ENCODE measurements around the gene CFAP47.
"Not testable (repeated sequence)": the region's sequence is repeated elsewhere in the genome, so short reads cannot be mapped to it uniquely, and the experiment has no call there.

Gene CFAP47

DNA sequence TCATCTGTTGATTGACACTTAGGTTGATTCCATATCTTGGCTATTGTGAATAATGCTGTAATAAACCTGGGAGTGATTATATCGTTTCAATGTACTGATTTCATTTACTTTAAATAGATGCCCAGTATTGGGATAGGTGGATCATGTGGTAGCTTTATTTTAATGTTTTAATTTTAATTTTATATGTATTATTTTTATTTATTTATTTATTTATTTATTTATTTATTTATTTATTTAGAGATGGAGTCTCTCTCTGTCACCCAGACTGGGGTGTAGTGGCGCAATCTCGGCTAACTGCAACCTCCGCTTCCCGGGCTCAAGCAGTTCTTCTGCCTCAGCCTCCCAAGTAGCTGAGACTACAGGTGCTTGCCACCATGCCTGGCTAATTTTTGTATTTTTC lies 155.5 kb downstream of the CFAP47 start:
- not testable (repeated sequence) for H3K9me3 ChIP-seq (ENCODE audit: low read length); H3K4me3 ChIP-seq (ENCODE audit: low read depth in 1 of 2, low read length in 2 of 2); H3K27me3 ChIP-seq (ENCODE audit: control insufficient read depth in 1 of 2, insufficient read depth in 2 of 2, low read length in 2 of 2); H3K4me1 ChIP-seq (ENCODE audit: insufficient read depth, low read length); H3K9ac ChIP-seq (ENCODE audit: low read length); H3K36me3 ChIP-seq (ENCODE audit: insufficient read depth, low read length); H3K27ac ChIP-seq (ENCODE audit: low read depth, low read length)

DNA sequence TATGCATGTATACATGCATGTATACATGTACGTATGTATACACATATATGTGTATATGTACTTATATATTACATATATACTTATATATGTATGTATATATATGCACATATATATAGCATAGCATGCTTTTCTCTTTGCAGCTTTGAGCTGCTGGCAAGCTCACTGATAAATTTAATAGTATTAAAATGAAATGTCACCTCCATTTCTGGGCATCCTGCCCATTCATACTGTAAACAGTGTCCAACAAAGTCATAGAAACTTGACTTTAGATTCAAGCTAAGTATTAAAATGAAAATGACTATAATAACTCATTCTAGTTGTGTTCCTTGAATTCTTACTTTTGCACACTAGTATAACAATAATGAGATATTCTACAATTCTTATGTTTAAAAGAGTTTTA lies 163.7 kb downstream of the CFAP47 start:
- H3K9me3 ChIP-seq (ENCODE audit: low read length) = no peaks in the 10 kb centered on the region
- no peak overlapping the region for H3K27ac ChIP-seq (ENCODE audit: low read depth, low read length)
- H3K27me3 ChIP-seq (ENCODE audit: control insufficient read depth in 1 of 2, insufficient read depth in 2 of 2, low read length in 2 of 2) = no peaks in the 10 kb centered on the region
- H3K36me3 ChIP-seq (ENCODE audit: insufficient read depth, low read length) = no peaks in the 10 kb centered on the region
- no peaks in the 10 kb centered on the region for H3K4me1 ChIP-seq (ENCODE audit: insufficient read depth, low read length)
- H3K4me3 ChIP-seq (ENCODE audit: low read depth in 1 of 2, low read length in 2 of 2) = no peak overlapping the region
- H3K9ac ChIP-seq (ENCODE audit: low read length) = no peak overlapping the region

DNA sequence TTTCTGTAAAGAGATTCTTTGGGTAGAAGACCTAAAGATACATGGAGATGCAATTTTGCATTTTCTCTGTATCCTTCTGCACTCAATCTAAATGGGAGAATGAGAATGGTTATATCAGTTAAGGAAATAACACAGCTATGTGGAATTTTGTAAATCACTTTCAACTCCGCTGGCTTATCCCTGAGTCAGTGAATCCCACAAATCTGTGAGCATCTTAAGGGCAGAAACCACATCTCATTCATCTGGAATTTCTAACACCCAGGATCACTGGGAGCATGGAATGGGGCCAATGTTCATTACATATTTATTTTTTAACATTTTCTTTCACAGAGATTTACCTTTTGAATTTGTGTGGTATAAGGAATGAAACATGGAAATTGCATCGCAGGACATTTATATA lies 167.8 kb downstream of the CFAP47 start:
- Histone ChIP-seq H3K4me1 (ENCODE audit: insufficient read depth, low read length) (no peaks in the 10 kb centered on the region), H3K9me3 (ENCODE audit: low read length) (no peaks in the 10 kb centered on the region), H3K9ac (ENCODE audit: low read length) (no peak overlapping the region), H3K27me3 (ENCODE audit: control insufficient read depth in 1 of 2, insufficient read depth in 2 of 2, low read length in 2 of 2) (no peaks in the 10 kb centered on the region), H3K27ac (ENCODE audit: low read depth, low read length) (no peak overlapping the region), H3K4me3 (ENCODE audit: low read depth in 1 of 2, low read length in 2 of 2) (no peak overlapping the region), H3K36me3 (ENCODE audit: insufficient read depth, low read length) (no peaks in the 10 kb centered on the region)

DNA sequence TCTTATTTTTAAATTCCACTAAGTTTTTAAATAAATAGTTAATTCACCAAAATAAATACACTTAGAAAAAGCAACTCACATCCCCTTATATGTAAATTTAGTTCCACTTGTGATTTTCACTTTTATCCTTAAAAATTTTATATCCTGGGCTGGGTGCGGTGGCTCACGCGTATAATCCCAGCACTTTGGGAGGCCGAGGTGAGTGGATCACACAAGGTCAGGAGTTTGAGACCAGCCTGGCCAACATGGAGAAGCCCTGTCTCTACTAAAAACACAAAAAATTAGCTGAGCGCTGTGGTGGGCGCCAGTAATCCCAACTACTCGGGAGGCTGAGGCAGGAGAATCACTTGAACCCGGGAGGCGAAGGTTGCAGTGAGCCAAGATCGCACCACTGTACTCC lies 169.4 kb downstream of the CFAP47 start:
- H3K27ac ChIP-seq (ENCODE audit: low read depth, low read length); H3K4me1 ChIP-seq (ENCODE audit: insufficient read depth, low read length); H3K27me3 ChIP-seq (ENCODE audit: control insufficient read depth in 1 of 2, insufficient read depth in 2 of 2, low read length in 2 of 2); H3K36me3 ChIP-seq (ENCODE audit: insufficient read depth, low read length); H3K4me3 ChIP-seq (ENCODE audit: low read depth in 1 of 2, low read length in 2 of 2); H3K9ac ChIP-seq (ENCODE audit: low read length); H3K9me3 ChIP-seq (ENCODE audit: low read length): not testable (repeated sequence)

DNA sequence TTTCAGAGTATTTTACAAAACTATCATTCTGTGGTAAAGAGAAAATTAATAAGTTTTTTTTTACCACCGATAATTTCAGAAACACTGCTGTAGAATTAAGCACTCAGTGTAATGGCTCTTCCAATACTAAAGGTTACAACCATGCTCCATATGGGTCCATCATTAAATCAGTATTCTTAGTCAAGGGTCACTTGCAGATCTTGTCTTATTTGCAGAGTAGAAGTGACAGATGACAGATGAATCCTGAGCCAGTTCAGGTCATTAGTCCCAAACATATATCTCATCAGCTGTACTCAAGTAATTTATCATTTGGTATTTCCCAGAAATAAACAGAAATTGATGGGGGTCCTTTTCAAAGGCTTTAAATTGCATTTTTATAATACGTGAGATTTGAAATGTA lies 182.9 kb downstream of the CFAP47 start:
- Histone ChIP-seq H3K9ac (ENCODE audit: low read length) (no peak overlapping the region), H3K9me3 (ENCODE audit: low read length) (no peaks in the 10 kb centered on the region), H3K36me3 (ENCODE audit: insufficient read depth, low read length) (no peaks in the 10 kb centered on the region), H3K27me3 (ENCODE audit: control insufficient read depth in 1 of 2, insufficient read depth in 2 of 2, low read length in 2 of 2) (no peaks in the 10 kb centered on the region), H3K4me1 (ENCODE audit: insufficient read depth, low read length) (no peaks in the 10 kb centered on the region), H3K27ac (ENCODE audit: low read depth, low read length) (no peak overlapping the region), H3K4me3 (ENCODE audit: low read depth in 1 of 2, low read length in 2 of 2) (no peak overlapping the region)

DNA sequence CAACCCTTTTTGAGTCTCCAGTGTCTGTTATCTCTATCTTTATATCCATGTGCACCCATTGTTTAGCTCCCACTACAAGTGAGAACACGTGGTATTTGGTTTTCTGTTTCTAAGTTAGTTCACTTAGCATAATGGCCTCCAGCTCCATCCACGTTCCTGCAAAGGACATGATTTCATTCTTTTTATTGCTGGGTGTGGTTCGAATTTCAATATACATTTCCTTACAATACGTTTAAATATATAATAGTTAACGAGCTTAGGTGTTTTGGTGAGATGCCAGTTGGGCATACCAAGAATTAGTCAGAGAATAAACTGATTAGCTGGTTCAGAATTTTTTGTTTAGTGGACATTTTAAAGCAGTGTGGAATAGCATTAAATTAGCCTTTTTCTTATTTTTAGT lies 196.7 kb downstream of the CFAP47 start:
- no peak overlapping the region for H3K27ac ChIP-seq (ENCODE audit: low read depth, low read length)
- H3K4me1 ChIP-seq (ENCODE audit: insufficient read depth, low read length) = no peaks in the 10 kb centered on the region
- H3K4me3 ChIP-seq (ENCODE audit: low read depth in 1 of 2, low read length in 2 of 2) = no peak overlapping the region
- H3K9ac ChIP-seq (ENCODE audit: low read length) = no peak overlapping the region
- H3K36me3 ChIP-seq (ENCODE audit: insufficient read depth, low read length) = no peaks in the 10 kb centered on the region
- H3K27me3 ChIP-seq (ENCODE audit: control insufficient read depth in 1 of 2, insufficient read depth in 2 of 2, low read length in 2 of 2) = no peaks in the 10 kb centered on the region
- H3K9me3 ChIP-seq (ENCODE audit: low read length) = no peaks in the 10 kb centered on the region

DNA sequence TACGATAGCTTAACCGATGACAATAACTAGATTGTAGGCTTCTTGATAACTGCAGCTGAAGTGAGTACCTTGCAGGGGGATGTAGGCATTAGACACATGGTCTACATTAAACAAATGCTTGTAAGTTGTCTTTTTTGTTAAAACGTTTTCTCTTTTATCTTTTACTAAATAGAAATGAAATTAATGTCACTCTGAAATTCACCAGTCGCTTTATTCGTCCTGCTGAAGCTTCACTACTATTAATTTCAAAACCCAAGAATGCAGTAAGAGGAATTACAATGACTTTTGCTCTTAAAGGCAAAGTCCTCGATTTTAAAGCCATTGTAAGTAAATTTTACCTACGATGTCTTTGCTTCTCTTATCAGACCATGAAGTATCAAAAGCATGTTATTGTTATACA lies 239.7 kb downstream of the CFAP47 start:
- Histone ChIP-seq H3K9ac (ENCODE audit: low read length) (no peak overlapping the region), H3K4me3 (ENCODE audit: low read depth in 1 of 2, low read length in 2 of 2) (no peak overlapping the region), H3K36me3 (ENCODE audit: insufficient read depth, low read length) (no peaks in the 10 kb centered on the region), H3K4me1 (ENCODE audit: insufficient read depth, low read length) (no peaks in the 10 kb centered on the region), H3K27ac (ENCODE audit: low read depth, low read length) (no peak overlapping the region), H3K27me3 (ENCODE audit: control insufficient read depth in 1 of 2, insufficient read depth in 2 of 2, low read length in 2 of 2) (no peaks in the 10 kb centered on the region), H3K9me3 (ENCODE audit: low read length) (no peaks in the 10 kb centered on the region)

DNA sequence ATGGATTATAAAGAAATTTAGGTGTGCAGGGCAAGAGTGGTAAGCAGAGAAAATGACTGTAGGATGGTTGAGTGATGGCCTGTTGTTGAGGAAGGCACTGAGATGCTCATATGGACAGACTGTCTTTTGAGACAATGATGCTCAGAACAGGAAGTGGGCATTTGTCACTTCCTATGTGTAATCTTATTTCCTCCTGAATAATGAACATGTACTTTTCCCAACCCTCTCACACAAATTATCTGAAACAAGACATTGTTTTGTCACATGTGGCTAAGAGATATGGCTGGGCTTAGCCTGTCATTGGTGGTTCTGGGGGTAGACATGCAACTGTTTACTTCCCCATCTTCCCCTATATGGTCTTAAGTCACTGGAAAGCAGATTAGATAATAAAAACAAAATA lies 240.5 kb downstream of the CFAP47 start:
- no peak overlapping the region for H3K9ac ChIP-seq (ENCODE audit: low read length)
- no peak overlapping the region for H3K27ac ChIP-seq (ENCODE audit: low read depth, low read length)
- H3K27me3 ChIP-seq (ENCODE audit: control insufficient read depth in 1 of 2, insufficient read depth in 2 of 2, low read length in 2 of 2) = no peaks in the 10 kb centered on the region
- H3K4me3 ChIP-seq (ENCODE audit: low read depth in 1 of 2, low read length in 2 of 2) = no peak overlapping the region
- H3K4me1 ChIP-seq (ENCODE audit: insufficient read depth, low read length) = no peaks in the 10 kb centered on the region
- no peaks in the 10 kb centered on the region for H3K9me3 ChIP-seq (ENCODE audit: low read length)
- H3K36me3 ChIP-seq (ENCODE audit: insufficient read depth, low read length) = no peaks in the 10 kb centered on the region

DNA sequence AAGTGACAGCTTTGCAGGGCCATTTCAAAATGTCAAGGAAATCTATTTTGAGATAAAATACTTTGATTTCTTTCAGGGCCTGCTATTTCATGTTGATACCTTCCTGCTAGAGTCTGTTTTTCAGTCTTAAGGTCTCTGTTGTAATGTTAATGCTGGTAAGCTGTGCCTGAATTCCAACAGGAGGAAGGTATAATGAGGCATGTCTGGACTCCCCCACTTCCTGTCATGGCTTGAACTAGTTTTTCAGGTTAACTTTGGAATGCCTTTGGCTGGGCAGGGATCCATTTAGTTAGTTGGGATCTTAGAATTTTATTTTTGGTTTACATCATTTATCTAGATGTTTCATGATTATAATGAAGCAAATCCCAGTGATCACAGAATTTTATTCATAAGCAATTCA lies 279.0 kb downstream of the CFAP47 start:
- Histone ChIP-seq H3K36me3 (ENCODE audit: insufficient read depth, low read length) (no peaks in the 10 kb centered on the region), H3K4me1 (ENCODE audit: insufficient read depth, low read length) (no peaks in the 10 kb centered on the region), H3K9me3 (ENCODE audit: low read length) (no peaks in the 10 kb centered on the region), H3K27ac (ENCODE audit: low read depth, low read length) (no peak overlapping the region), H3K9ac (ENCODE audit: low read length) (no peak overlapping the region), H3K4me3 (ENCODE audit: low read depth in 1 of 2, low read length in 2 of 2) (no peak overlapping the region), H3K27me3 (ENCODE audit: control insufficient read depth in 1 of 2, insufficient read depth in 2 of 2, low read length in 2 of 2) (no peaks in the 10 kb centered on the region)

DNA sequence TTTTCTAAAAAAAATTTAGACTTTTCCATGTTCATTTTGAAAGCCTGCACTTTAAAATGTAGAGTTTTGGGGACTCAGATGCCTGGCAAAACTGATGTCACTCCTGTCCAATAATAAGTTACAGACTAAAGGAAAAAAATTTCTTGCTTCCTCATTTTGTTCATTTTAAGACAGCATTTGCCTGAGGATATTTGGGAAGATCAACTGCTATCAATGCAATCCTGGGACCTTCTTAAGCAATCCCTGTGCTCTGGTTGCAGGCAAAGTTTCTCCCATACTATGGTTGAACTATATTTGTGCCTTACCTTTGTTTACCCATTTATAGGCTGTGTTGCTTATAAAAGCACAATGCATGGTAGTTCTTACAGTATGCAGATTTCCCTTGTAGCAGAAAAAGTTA lies 280.4 kb downstream of the CFAP47 start:
- no peak overlapping the region for H3K9ac ChIP-seq (ENCODE audit: low read length)
- no peak overlapping the region for H3K4me3 ChIP-seq (ENCODE audit: low read depth in 1 of 2, low read length in 2 of 2)
- no peaks in the 10 kb centered on the region for H3K4me1 ChIP-seq (ENCODE audit: insufficient read depth, low read length)
- no peaks in the 10 kb centered on the region for H3K36me3 ChIP-seq (ENCODE audit: insufficient read depth, low read length)
- no peak overlapping the region for H3K27ac ChIP-seq (ENCODE audit: low read depth, low read length)
- no peaks in the 10 kb centered on the region for H3K9me3 ChIP-seq (ENCODE audit: low read length)
- H3K27me3 ChIP-seq (ENCODE audit: control insufficient read depth in 1 of 2, insufficient read depth in 2 of 2, low read length in 2 of 2) = no peaks in the 10 kb centered on the region

DNA sequence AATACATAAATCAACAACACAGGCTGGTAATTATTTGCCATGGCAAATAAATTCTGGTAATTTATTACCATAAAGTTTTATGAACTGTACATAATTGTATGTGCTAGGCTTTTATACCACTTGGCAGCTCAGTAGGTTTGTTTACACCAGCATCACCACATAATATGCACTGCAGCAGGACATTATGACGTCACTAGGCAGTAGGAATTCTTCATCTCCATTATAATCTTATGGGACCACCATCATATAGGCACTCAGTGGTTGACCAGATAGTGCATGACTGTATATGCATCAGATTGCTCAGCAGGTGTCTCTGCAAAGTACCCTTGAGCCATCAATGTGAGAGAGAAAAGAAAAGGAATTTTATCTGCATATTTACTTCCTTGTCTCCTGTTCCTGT lies 295.4 kb downstream of the CFAP47 start:
- Histone ChIP-seq H3K4me3 (ENCODE audit: low read depth in 1 of 2, low read length in 2 of 2) (no peak overlapping the region), H3K36me3 (ENCODE audit: insufficient read depth, low read length) (no peaks in the 10 kb centered on the region), H3K9ac (ENCODE audit: low read length) (no peak overlapping the region), H3K4me1 (ENCODE audit: insufficient read depth, low read length) (no peaks in the 10 kb centered on the region), H3K27ac (ENCODE audit: low read depth, low read length) (no peak overlapping the region), H3K27me3 (ENCODE audit: control insufficient read depth in 1 of 2, insufficient read depth in 2 of 2, low read length in 2 of 2) (no peaks in the 10 kb centered on the region), H3K9me3 (ENCODE audit: low read length) (no peaks in the 10 kb centered on the region)

DNA sequence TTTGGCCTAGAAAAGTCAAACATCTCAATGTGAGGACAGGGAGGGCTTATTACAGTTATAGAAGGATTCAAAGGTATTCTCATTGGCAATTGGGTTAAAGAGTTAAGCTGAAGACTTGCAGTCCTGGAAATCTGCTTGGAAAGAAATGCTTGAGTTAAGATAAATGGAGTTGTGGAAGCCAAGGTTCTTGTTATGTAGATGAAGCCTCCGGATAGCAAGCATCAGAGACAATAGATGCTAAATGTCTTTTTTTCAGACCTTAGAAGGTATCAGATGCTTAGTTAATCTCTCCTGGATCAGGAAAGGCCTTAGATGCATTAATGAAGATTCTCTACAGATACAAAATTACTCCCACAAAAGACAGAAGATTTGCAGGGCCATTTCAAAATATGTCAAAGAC lies 299.3 kb downstream of the CFAP47 start:
- Histone ChIP-seq H3K4me1 (ENCODE audit: insufficient read depth, low read length) (no peaks in the 10 kb centered on the region), H3K27ac (ENCODE audit: low read depth, low read length) (no peak overlapping the region), H3K36me3 (ENCODE audit: insufficient read depth, low read length) (no peaks in the 10 kb centered on the region), H3K9me3 (ENCODE audit: low read length) (no peaks in the 10 kb centered on the region), H3K4me3 (ENCODE audit: low read depth in 1 of 2, low read length in 2 of 2) (no peak overlapping the region), H3K27me3 (ENCODE audit: control insufficient read depth in 1 of 2, insufficient read depth in 2 of 2, low read length in 2 of 2) (no peaks in the 10 kb centered on the region), H3K9ac (ENCODE audit: low read length) (no peak overlapping the region)

Measured in muscle layer of colon (tissue), 2 donors.